Measurements from ENCODE around the gene TXNDC12. TPM values are rescaled to one million over a fixed set of nuclear protein-coding genes. Genes with fewer than 3 reads are reported as not detected.
"Not testable (repeated sequence)": the region's sequence is repeated elsewhere in the genome, so short reads cannot be mapped to it uniquely, and the experiment has no call there.

TXNDC12 gene
- total RNA-seq: 10 to 100 TPM; 27.1 to 46.5 TPM
- polyA plus RNA-seq: 10 to 100 TPM; 20.9 to 30.3 TPM
- long read RNA-seq, donor 1, transcript TXNDC12-201 (7 exons, 2,396 nt): major isoform, 119 of 124 reads
- long read RNA-seq, donor 1, partial matches to known transcripts: 1 of 124 reads
- long read RNA-seq, donor 1, other reads (novel, unspliced or antisense): 3 of 124 reads
- long read RNA-seq, donor 2, transcript TXNDC12-201 (7 exons, 2,396 nt): major isoform, 30 of 31 reads
- long read RNA-seq, donor 2, partial matches to known transcripts: 0 of 31 reads
- long read RNA-seq, donor 2, other reads (novel, unspliced or antisense): 1 of 31 reads

DNA sequence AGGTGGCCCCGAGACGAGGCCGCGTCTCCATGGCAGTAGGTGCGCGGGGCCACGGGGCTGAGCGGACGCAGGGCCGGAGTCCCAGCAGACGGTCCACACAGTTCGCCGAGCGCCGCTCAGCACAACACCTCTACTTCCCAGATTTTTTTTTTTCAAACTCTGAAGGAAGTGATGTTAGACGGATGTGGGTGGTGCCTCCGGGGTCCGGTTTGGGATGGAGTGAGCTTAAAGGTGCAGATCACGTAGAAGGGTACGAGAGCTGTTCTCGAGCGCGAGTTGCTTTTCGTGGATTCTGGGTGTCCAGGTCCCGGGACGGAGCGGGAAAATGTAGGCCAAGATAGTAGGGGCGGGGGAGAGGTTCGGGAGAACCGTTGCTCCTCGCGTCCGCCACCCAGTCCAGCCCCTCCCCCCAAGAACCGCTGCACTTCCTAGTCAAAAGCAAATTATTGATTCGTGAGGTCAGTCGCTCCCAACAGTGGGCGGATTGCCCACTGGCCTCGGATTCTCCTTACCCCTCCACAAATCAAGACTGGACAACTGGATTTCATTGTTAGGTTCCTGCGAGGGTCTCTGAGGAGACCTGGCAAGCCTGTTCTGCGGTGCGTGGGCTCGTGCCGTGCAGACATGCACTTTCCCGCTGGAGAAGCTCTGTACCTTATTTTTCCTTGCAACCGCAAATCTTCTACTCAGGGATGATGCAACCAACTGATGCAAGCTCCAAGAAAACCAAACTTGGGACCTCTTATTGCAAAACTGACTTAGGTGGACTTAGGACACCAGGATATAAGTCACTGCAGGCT, at the start of gene TXNDC12:
TSS of gene TXNDC12 (minus strand) at position 126 of the 800 bp plus-strand sequence. CDS start at position 31, 95 bp downstream.
- DNase-seq: peak; percentile 89 to 90
- H3K36me3 ChIP-seq (ENCODE audit: control insufficient read depth in 1 of 2, insufficient read depth in 2 of 2, low read length in 1 of 2): peaks cover 0 to 2% of the 10 kb centered on the region in 2 donors
- intact Hi-C loops (cut with DNase I): loop anchor here in 1 of 2 donors (2.0 kb wide), 1 partner anchor 22 kb away; the partner anchor contains the start of gene KTI12
- H3K4me3 ChIP-seq (ENCODE audit: low read length in 2 of 2): peak within 1 kb of the TSS; percentile 65 to 79
- peak; percentile 93 for ATAC-seq (ENCODE audit: low FRiP score)
- H3K27ac ChIP-seq (ENCODE audit: low read depth in 1 of 2, low read length in 2 of 2): peak within 1 kb of the TSS in 1 of 2 donors; percentile 86
- WGBS, 2 donors: 0 to 1% methylated on average over 45 of the region's 45 CpGs
- H3K4me1 ChIP-seq (ENCODE audit: control insufficient read depth in 1 of 2, insufficient read depth in 2 of 2, low read length in 2 of 2): peaks cover 0 to 11% of the 10 kb centered on the region in 2 donors
- H3K9me3 ChIP-seq (ENCODE audit: control insufficient read depth, low read length): no peaks in the 10 kb centered on the region
- H3K27me3 ChIP-seq (ENCODE audit: control insufficient read depth in 1 of 2, insufficient read depth in 2 of 2, low read length in 1 of 2): no peaks in the 10 kb centered on the region

GRCh38 chr1:52102336-52103013, 47.5 kb upstream of the TXNDC12 start:
- Histone ChIP-seq H3K36me3 (ENCODE audit: control insufficient read depth in 1 of 2, insufficient read depth in 2 of 2, low read length in 1 of 2) (no peaks in the 10 kb centered on the region), H3K27me3 (ENCODE audit: control insufficient read depth in 1 of 2, insufficient read depth in 2 of 2, low read length in 1 of 2) (no peaks in the 10 kb centered on the region), H3K9me3 (ENCODE audit: control insufficient read depth, low read length) (no peaks in the 10 kb centered on the region), H3K4me3 (ENCODE audit: low read length in 2 of 2) (no peak overlapping the region), H3K27ac (ENCODE audit: low read depth in 1 of 2, low read length in 2 of 2) (no peak overlapping the region), H3K4me1 (ENCODE audit: control insufficient read depth in 1 of 2, insufficient read depth in 2 of 2, low read length in 2 of 2) (no peaks in the 10 kb centered on the region)
- 86 to 94% methylated on average over 1 of the region's 1 CpG for WGBS, 2 donors
- DNase-seq (no peak), ATAC-seq (ENCODE audit: low FRiP score) (no peak)
- intact Hi-C loops (cut with DNase I): no loop called here

DNA sequence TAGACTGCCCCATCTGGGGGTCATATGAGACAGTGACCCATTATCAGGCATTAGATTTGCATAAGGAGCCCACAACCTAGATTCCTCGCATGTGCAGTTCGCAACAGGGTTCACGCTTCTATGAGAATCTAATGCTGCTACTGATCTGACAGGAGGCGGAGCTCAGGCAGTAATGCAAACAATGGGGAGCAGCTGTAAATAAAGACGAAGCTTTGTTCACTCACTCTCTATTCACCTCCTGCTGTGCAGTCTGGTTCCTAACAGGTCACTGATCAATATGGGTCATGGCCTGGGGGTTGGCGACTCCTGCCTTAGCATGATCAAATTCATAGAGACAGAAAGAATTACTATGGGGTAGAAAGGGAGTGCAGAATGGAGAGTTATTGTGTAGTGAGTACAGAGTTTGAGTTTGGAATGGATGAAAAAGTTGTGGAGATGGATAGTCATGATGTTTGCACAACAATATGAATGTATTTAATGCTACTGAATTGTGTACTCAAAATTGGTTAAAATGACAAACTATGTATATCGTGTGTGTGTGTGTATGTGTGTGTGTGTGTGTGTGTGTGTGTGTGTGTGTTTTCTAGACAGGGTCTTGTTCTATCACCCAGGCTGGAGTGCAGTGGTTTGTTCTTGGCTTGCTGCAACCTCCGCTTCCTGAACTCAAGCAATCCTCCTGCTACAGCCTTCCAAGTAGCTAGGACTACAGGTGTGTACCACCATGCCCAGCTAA, 43.3 kb upstream of the TXNDC12 start:
- Histone ChIP-seq H3K4me3 (ENCODE audit: low read length in 2 of 2) (no peak overlapping the region), H3K36me3 (ENCODE audit: control insufficient read depth in 1 of 2, insufficient read depth in 2 of 2, low read length in 1 of 2) (no peaks in the 10 kb centered on the region), H3K4me1 (ENCODE audit: control insufficient read depth in 1 of 2, insufficient read depth in 2 of 2, low read length in 2 of 2) (no peaks in the 10 kb centered on the region), H3K9me3 (ENCODE audit: control insufficient read depth, low read length) (no peaks in the 10 kb centered on the region), H3K27ac (ENCODE audit: low read depth in 1 of 2, low read length in 2 of 2) (no peak overlapping the region), H3K27me3 (ENCODE audit: control insufficient read depth in 1 of 2, insufficient read depth in 2 of 2, low read length in 1 of 2) (no peaks in the 10 kb centered on the region)
- 60 to 65% methylated on average over 8 of the region's 8 CpGs for WGBS, 2 donors
- intact Hi-C loops (cut with DNase I): no loop called here
- DNase-seq (no peak), ATAC-seq (ENCODE audit: low FRiP score) (no peak)

- DNase-seq: no peak
- no peak overlapping the region for H3K4me3 ChIP-seq (ENCODE audit: low read length in 2 of 2)
- H3K9me3 ChIP-seq (ENCODE audit: control insufficient read depth, low read length): no peaks in the 10 kb centered on the region
- intact Hi-C loops (cut with DNase I): no loop called here
- no peak for ATAC-seq (ENCODE audit: low FRiP score)
- no peaks in the 10 kb centered on the region for H3K4me1 ChIP-seq (ENCODE audit: control insufficient read depth in 1 of 2, insufficient read depth in 2 of 2, low read length in 2 of 2)
- H3K27me3 ChIP-seq (ENCODE audit: control insufficient read depth in 1 of 2, insufficient read depth in 2 of 2, low read length in 1 of 2): no peaks in the 10 kb centered on the region
- WGBS, 2 donors: 69 to 70% methylated on average over 8 of the region's 8 CpGs
- H3K36me3 ChIP-seq (ENCODE audit: control insufficient read depth in 1 of 2, insufficient read depth in 2 of 2, low read length in 1 of 2): no peaks in the 10 kb centered on the region
- H3K27ac ChIP-seq (ENCODE audit: low read depth in 1 of 2, low read length in 2 of 2): no peak overlapping the region
Observed at GRCh38 chr1:52096216-52096615, 41.2 kb upstream of the TXNDC12 start.

- intact Hi-C loops (cut with DNase I); DNase-seq; H3K36me3 ChIP-seq (ENCODE audit: control insufficient read depth in 1 of 2, insufficient read depth in 2 of 2, low read length in 1 of 2); H3K4me3 ChIP-seq (ENCODE audit: low read length in 2 of 2); H3K4me1 ChIP-seq (ENCODE audit: control insufficient read depth in 1 of 2, insufficient read depth in 2 of 2, low read length in 2 of 2); H3K27ac ChIP-seq (ENCODE audit: low read depth in 1 of 2, low read length in 2 of 2); H3K27me3 ChIP-seq (ENCODE audit: control insufficient read depth in 1 of 2, insufficient read depth in 2 of 2, low read length in 1 of 2); ATAC-seq (ENCODE audit: low FRiP score); H3K9me3 ChIP-seq (ENCODE audit: control insufficient read depth, low read length): not testable (repeated sequence)
- 92 to 93% methylated on average over 7 of the region's 7 CpGs for WGBS, 2 donors
Observed at GRCh38 chr1:52094300-52094699, 39.3 kb upstream of the TXNDC12 start.

GRCh38 chr1:52087892-52088291, 32.9 kb upstream of the TXNDC12 start:
- H3K4me1 ChIP-seq (ENCODE audit: control insufficient read depth in 1 of 2, insufficient read depth in 2 of 2, low read length in 2 of 2); intact Hi-C loops (cut with DNase I); H3K27ac ChIP-seq (ENCODE audit: low read depth in 1 of 2, low read length in 2 of 2); H3K4me3 ChIP-seq (ENCODE audit: low read length in 2 of 2); H3K36me3 ChIP-seq (ENCODE audit: control insufficient read depth in 1 of 2, insufficient read depth in 2 of 2, low read length in 1 of 2); H3K27me3 ChIP-seq (ENCODE audit: control insufficient read depth in 1 of 2, insufficient read depth in 2 of 2, low read length in 1 of 2); DNase-seq; H3K9me3 ChIP-seq (ENCODE audit: control insufficient read depth, low read length); ATAC-seq (ENCODE audit: low FRiP score): not testable (repeated sequence)

- no peak overlapping the region for H3K4me3 ChIP-seq (ENCODE audit: low read length in 2 of 2)
- WGBS, 2 donors: 87 to 88% methylated on average over 3 of the region's 3 CpGs
- ATAC-seq (ENCODE audit: low FRiP score): no peak
- H3K36me3 ChIP-seq (ENCODE audit: control insufficient read depth in 1 of 2, insufficient read depth in 2 of 2, low read length in 1 of 2): no peaks in the 10 kb centered on the region
- intact Hi-C loops (cut with DNase I): no loop called here
- no peaks in the 10 kb centered on the region for H3K27me3 ChIP-seq (ENCODE audit: control insufficient read depth in 1 of 2, insufficient read depth in 2 of 2, low read length in 1 of 2)
- H3K27ac ChIP-seq (ENCODE audit: low read depth in 1 of 2, low read length in 2 of 2): no peak overlapping the region
- DNase-seq: no peak
- H3K9me3 ChIP-seq (ENCODE audit: control insufficient read depth, low read length): no peaks in the 10 kb centered on the region
- no peaks in the 10 kb centered on the region for H3K4me1 ChIP-seq (ENCODE audit: control insufficient read depth in 1 of 2, insufficient read depth in 2 of 2, low read length in 2 of 2)
Observed at GRCh38 chr1:52080014-52080415, 25.0 kb upstream of the TXNDC12 start.

DNA sequence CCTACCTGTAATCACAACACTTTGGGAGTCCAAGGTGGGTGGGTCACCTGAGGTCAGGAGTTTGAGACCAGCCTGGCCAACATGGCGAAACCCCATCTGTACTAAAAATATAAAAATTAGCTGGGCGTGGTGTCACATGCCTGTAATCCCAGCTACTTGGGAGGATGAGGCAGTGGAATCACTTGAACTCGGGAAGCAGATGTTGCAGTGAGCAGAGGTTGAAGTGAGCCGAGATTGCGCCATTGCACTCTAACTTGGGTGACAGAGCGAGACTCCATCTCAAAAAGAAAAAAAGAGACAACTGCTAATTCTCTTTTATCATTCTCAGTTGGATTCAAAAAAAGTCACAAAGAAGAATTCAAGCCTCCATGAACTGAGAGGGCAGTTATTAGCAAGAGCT, 22.3 kb upstream of the TXNDC12 start:
- ATAC-seq (ENCODE audit: low FRiP score); H3K27me3 ChIP-seq (ENCODE audit: control insufficient read depth in 1 of 2, insufficient read depth in 2 of 2, low read length in 1 of 2); intact Hi-C loops (cut with DNase I); H3K4me1 ChIP-seq (ENCODE audit: control insufficient read depth in 1 of 2, insufficient read depth in 2 of 2, low read length in 2 of 2); H3K27ac ChIP-seq (ENCODE audit: low read depth in 1 of 2, low read length in 2 of 2); H3K4me3 ChIP-seq (ENCODE audit: low read length in 2 of 2); H3K36me3 ChIP-seq (ENCODE audit: control insufficient read depth in 1 of 2, insufficient read depth in 2 of 2, low read length in 1 of 2); DNase-seq; H3K9me3 ChIP-seq (ENCODE audit: control insufficient read depth, low read length): not testable (repeated sequence)
- WGBS, 2 donors: 94 to 96% methylated on average over 6 of the region's 6 CpGs

Data from aorta (tissue), 5 donors.